Mesenchymal stem cell (in vitro differentiated cells and primary cell): ENCODE data around the gene PAH.

Experiments
- DNase-seq: peaks from one replicate; pipeline ENCODE4 v3.0.0-alpha.2; 2013
- H2AFZ ChIP-seq: one replicate; pipeline ENCODE4 v1.6.1; 2013; ENCODE audit warnings: low read depth, mild to moderate bottlenecking, control low read depth, inconsistent platforms, low read length, moderate library complexity
- H2AK5ac ChIP-seq: 2 replicates; pipeline ENCODE4 v1.6.1; 2013; ENCODE audit warnings: low read length, moderate library complexity, mild to moderate bottlenecking, inconsistent platforms; ENCODE audit not compliant: severe bottlenecking
- H2BK120ac ChIP-seq: one replicate; pipeline ENCODE4 v1.6.1; 2013; ENCODE audit warnings: low read depth, mild to moderate bottlenecking, inconsistent platforms, low read length, moderate library complexity
- H2BK12ac ChIP-seq, 2 experiments: one replicate each; pipeline ENCODE4 v1.6.1; 2013; ENCODE audit warnings: inconsistent platforms in 2 of 2, low read length in 2 of 2, mild to moderate bottlenecking in 2 of 2, moderate library complexity in 2 of 2, control low read depth in 1 of 2
- H2BK15ac ChIP-seq: one replicate; pipeline ENCODE4 v1.6.1; 2013; ENCODE audit warnings: mild to moderate bottlenecking, low read depth, inconsistent platforms; ENCODE audit not compliant: poor library complexity, severe bottlenecking
- H2BK5ac ChIP-seq: 2 replicates; pipeline ENCODE4 v1.6.1; 2013; ENCODE audit warnings: low read depth, mild to moderate bottlenecking, low read length, control low read depth, inconsistent platforms; ENCODE audit not compliant: poor library complexity, severe bottlenecking
- H3K14ac ChIP-seq, 2 experiments: one replicate each; pipeline ENCODE4 v1.6.1; 2013; ENCODE audit warnings: inconsistent platforms in 2 of 2, low read length in 2 of 2, control low read depth in 1 of 2, mild to moderate bottlenecking in 1 of 2, moderate library complexity in 1 of 2
- H3K18ac ChIP-seq, 2 experiments: one replicate each; pipeline ENCODE4 v1.6.1; 2013; ENCODE audit warnings: inconsistent platforms in 2 of 2, low read length in 2 of 2, control low read depth in 1 of 2, low read depth in 1 of 2, mild to moderate bottlenecking in 1 of 2
- H3K23ac ChIP-seq, 2 experiments: one replicate each; pipeline ENCODE4 v1.6.1; 2013; ENCODE audit warnings: inconsistent platforms in 2 of 2, low read length in 2 of 2, mild to moderate bottlenecking in 2 of 2, moderate library complexity in 2 of 2, control low read depth in 1 of 2
- H3K27ac ChIP-seq: 2 replicates; pipeline ENCODE4 v1.5.1; 2013; ENCODE audit warnings: mild to moderate bottlenecking, moderate library complexity, low read length, control low read depth, inconsistent platforms; ENCODE audit not compliant: poor library complexity, severe bottlenecking
- H3K27me3 ChIP-seq, 2 experiments: 2 replicates each; pipeline versions ENCODE4 v1.6.1 to v1.7.0; 2013; ENCODE audit warnings: low read length in 2 of 2, mild to moderate bottlenecking in 2 of 2, moderate library complexity in 2 of 2, control low read depth in 1 of 2, inconsistent platforms in 1 of 2; ENCODE audit not compliant: control insufficient read depth in 1 of 2, insufficient read depth in 1 of 2
- H3K36me3 ChIP-seq, 2 experiments: 2 replicates each; pipeline versions ENCODE4 v1.6.1 to v1.7.0; 2013; ENCODE audit warnings: low read length in 2 of 2, control low read depth in 1 of 2, inconsistent platforms in 1 of 2, low read depth in 1 of 2, mild to moderate bottlenecking in 1 of 2; ENCODE audit not compliant: insufficient read depth in 2 of 2, control insufficient read depth in 1 of 2
- H3K4ac ChIP-seq, 2 experiments: one replicate each; pipeline ENCODE4 v1.6.1; 2013; ENCODE audit warnings: inconsistent platforms in 2 of 2, low read length in 2 of 2, mild to moderate bottlenecking in 2 of 2, moderate library complexity in 2 of 2, control low read depth in 1 of 2, low read depth in 1 of 2
- H3K4me1 ChIP-seq: 2 replicates; pipeline ENCODE4 v1.6.1; 2013; ENCODE audit warnings: low read depth, low read length, control low read depth; ENCODE audit not compliant: control insufficient read depth, insufficient read depth
- H3K4me2 ChIP-seq: 2 replicates; pipeline ENCODE4 v1.6.1; 2013; ENCODE audit warnings: low read length, mild to moderate bottlenecking, inconsistent platforms; ENCODE audit not compliant: poor library complexity, severe bottlenecking
- H3K4me3 ChIP-seq, 2 experiments: 2 replicates each; pipeline versions ENCODE4 v1.5.1 to v1.7.0; 2013; ENCODE audit warnings: low read length in 2 of 2, mild to moderate bottlenecking in 2 of 2, control low read depth in 1 of 2, low read depth in 1 of 2; ENCODE audit not compliant: insufficient read depth in 1 of 2
- H3K79me1 ChIP-seq: replicated peaks from 2 replicates; pipeline ENCODE4 v1.6.1; 2013; ENCODE audit warnings: mild to moderate bottlenecking, control low read depth, low read length, inconsistent platforms; ENCODE audit not compliant: poor library complexity, severe bottlenecking
- H3K9ac ChIP-seq: 2 replicates; pipeline ENCODE4 v1.7.0; 2013; ENCODE audit warnings: mild to moderate bottlenecking, low read length, moderate library complexity
- H3K9me3 ChIP-seq: 2 replicates; pipeline ENCODE4 v1.7.0; 2013; ENCODE audit warnings: mild to moderate bottlenecking, low read length; ENCODE audit not compliant: control insufficient read depth
- H4K8ac ChIP-seq: one replicate; pipeline ENCODE4 v1.6.1; 2013; ENCODE audit warnings: inconsistent platforms, mild to moderate bottlenecking, low read length, moderate library complexity
- H4K91ac ChIP-seq: one replicate; pipeline ENCODE4 v1.6.1; 2013; ENCODE audit warnings: mild to moderate bottlenecking, low read length, inconsistent platforms
- WGBS: methylation state at CpG from one replicate; pipeline ENCODE4 v1.1.7; 2013; ENCODE audit warnings: mixed read lengths; 5-methylcytosine and 5-hydroxymethylcytosine counted together

The PAH gene

DNA sequence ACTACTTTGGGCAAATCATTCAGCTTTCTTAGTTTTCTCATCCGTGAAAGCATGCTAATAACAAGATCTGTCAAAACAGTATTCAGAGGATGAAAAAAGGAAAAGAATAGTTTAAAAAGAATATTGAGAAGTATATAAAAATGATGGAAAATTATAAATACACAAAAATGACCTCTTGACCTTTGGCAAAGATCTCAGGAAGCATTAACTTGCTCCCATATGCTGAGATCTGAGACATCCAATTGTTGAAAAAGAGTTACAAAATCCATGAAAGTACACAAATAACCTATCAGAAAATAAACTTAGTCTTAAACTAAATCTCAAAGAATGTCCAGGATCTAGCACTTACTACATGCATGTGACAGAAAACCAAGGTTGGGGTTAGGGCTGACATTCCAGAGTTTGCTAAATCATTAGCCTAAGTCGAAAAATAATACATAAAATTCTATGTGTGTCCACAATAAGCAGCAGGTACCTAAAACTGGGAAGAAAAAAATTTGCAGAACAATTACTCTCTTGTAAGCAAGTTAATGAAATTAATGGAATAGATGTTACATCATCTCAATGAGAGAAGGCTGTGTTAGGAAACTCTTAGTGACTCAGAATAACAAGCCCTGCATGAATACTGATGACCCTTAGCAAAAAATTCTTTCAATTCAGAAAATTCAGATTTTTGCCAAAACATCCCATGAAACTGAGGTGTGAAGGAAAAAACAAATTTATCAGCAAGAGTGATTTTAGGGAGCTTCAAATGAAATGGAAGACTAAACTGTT, 3.4 kb downstream of the PAH start:
- Histone ChIP-seq H3K9me3 (no peaks in the 10 kb centered on the region), H3K36me3 (no peaks in the 10 kb centered on the region), H2BK120ac (no peak overlapping the region), H3K27ac (no peak overlapping the region), H4K91ac (no peak overlapping the region), H2BK12ac (no peak overlapping the region), H3K4me3 (no peak overlapping the region), H3K23ac (no peak overlapping the region), H3K4ac (no peak overlapping the region), H2BK15ac (no peak overlapping the region), H3K4me1 (peaks cover 1% of the 10 kb centered on the region), H2AFZ (no peak overlapping the region), H4K8ac (no peak overlapping the region), H2BK5ac (no peak overlapping the region), H3K4me2 (no peak overlapping the region), H3K14ac (no peak overlapping the region), H3K79me1 (no peaks in the 10 kb centered on the region), H3K27me3 (no peaks in the 10 kb centered on the region), H3K9ac (no peak overlapping the region), H2AK5ac (no peak overlapping the region), H3K18ac (no peak overlapping the region)
- no peak for DNase-seq
- no CpG with 5 or more reads among the region's 2 CpGs for WGBS

DNA sequence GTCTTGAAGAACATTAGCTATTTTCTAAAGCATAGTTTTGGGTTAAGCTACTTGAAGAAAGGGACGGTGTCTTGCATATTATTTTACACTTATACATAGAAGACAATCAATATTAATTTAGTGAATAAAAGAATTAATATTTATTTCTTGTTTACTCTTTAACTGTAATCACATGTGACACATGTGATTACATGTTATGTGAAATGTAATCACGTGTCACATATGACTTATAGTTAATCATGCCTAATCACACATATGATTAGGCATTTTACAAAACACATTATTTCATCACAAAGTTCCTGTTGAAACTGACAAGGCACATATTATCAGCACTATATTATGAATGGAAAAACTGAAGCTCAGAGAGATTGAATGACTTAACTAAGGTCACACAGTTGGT, 4.8 kb downstream of the PAH start:
- Histone ChIP-seq H3K27me3 (no peaks in the 10 kb centered on the region), H4K8ac (no peak overlapping the region), H3K18ac (no peak overlapping the region), H3K36me3 (no peaks in the 10 kb centered on the region), H2BK120ac (no peak overlapping the region), H2AFZ (no peak overlapping the region), H3K4me1 (peaks cover 1% of the 10 kb centered on the region), H2BK5ac (no peak overlapping the region), H2BK12ac (no peak overlapping the region), H4K91ac (no peak overlapping the region), H3K4me3 (no peak overlapping the region), H3K14ac (no peak overlapping the region), H2AK5ac (no peak overlapping the region), H3K9ac (no peak overlapping the region), H3K4me2 (no peak overlapping the region), H3K4ac (no peak overlapping the region), H3K23ac (no peak overlapping the region), H3K27ac (no peak overlapping the region), H2BK15ac (no peak overlapping the region), H3K79me1 (no peaks in the 10 kb centered on the region), H3K9me3 (no peaks in the 10 kb centered on the region)
- DNase-seq = no peak
- no CpG with 5 or more reads among the region's 2 CpGs for WGBS

DNA sequence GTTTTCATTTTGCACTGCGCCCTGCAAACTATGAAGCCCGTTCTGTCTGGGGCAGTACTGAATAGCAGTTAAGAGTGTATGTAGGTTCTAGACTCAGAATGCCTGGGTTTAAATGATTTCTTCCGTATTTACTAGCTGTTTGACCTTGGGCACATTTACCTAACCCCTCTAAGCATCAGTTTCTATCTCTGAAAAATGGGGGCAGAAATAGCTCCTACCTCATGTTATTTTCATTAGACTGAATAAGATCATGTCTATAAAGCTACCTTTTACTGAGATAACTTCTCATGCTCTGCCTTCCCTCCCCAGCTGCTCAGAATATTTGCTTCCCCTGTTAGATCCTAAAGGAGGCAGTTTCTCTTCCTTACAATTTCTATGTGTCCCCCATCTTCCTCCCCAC, 5.7 kb downstream of the PAH start:
- H3K4ac ChIP-seq = no peak overlapping the region
- no peak overlapping the region for H3K9ac ChIP-seq
- H3K36me3 ChIP-seq = no peaks in the 10 kb centered on the region
- no peak overlapping the region for H4K8ac ChIP-seq
- no peak overlapping the region for H2BK120ac ChIP-seq
- H3K4me3 ChIP-seq = no peak overlapping the region
- no peak overlapping the region for H2BK12ac ChIP-seq
- H2AFZ ChIP-seq = no peak overlapping the region
- no peak for DNase-seq
- H2AK5ac ChIP-seq = no peak overlapping the region
- no peaks in the 10 kb centered on the region for H3K27me3 ChIP-seq
- no peaks in the 10 kb centered on the region for H3K4me1 ChIP-seq
- H2BK15ac ChIP-seq = no peak overlapping the region
- H3K4me2 ChIP-seq = no peak overlapping the region
- H3K9me3 ChIP-seq = no peaks in the 10 kb centered on the region
- no peak overlapping the region for H3K23ac ChIP-seq
- no peak overlapping the region for H3K14ac ChIP-seq
- no peak overlapping the region for H4K91ac ChIP-seq
- no peak overlapping the region for H3K18ac ChIP-seq
- 81% methylated on average over 3 of the region's 3 CpGs for whole genome bisulfite sequencing
- H2BK5ac ChIP-seq = no peak overlapping the region
- H3K27ac ChIP-seq = no peak overlapping the region
- no peaks in the 10 kb centered on the region for H3K79me1 ChIP-seq

GRCh38 chr12:102910792-102911191, 6.3 kb downstream of the PAH start:
- H3K79me1 ChIP-seq = no peaks in the 10 kb centered on the region
- no peaks in the 10 kb centered on the region for H3K9me3 ChIP-seq
- no peak overlapping the region for H3K27ac ChIP-seq
- no peak overlapping the region for H3K23ac ChIP-seq
- no peak overlapping the region for H4K8ac ChIP-seq
- H3K36me3 ChIP-seq = no peaks in the 10 kb centered on the region
- no peak overlapping the region for H3K14ac ChIP-seq
- no peak overlapping the region for H3K4me2 ChIP-seq
- 73% methylated on average over 1 of the region's 4 CpGs for WGBS
- no peak overlapping the region for H3K4ac ChIP-seq
- H3K27me3 ChIP-seq = no peaks in the 10 kb centered on the region
- no peak for DNase-seq
- H3K18ac ChIP-seq = no peak overlapping the region
- H3K4me1 ChIP-seq = no peaks in the 10 kb centered on the region
- no peak overlapping the region for H2AK5ac ChIP-seq
- no peak overlapping the region for H2BK12ac ChIP-seq
- H2AFZ ChIP-seq = no peak overlapping the region
- H2BK120ac ChIP-seq = no peak overlapping the region
- H2BK5ac ChIP-seq = no peak overlapping the region
- H4K91ac ChIP-seq = no peak overlapping the region
- no peak overlapping the region for H2BK15ac ChIP-seq
- H3K9ac ChIP-seq = no peak overlapping the region
- H3K4me3 ChIP-seq = no peak overlapping the region
